Stimulated activated CD4-positive, alpha-beta T cell treated with anti-CD3 and anti-CD28 coated beads, Interleukin-15, amount 100 ng/mL, for 48 hours (primary cell): ENCODE results near the gene LTA4H.
"Not testable (repeated sequence)": the region's sequence is repeated elsewhere in the genome, so short reads cannot be mapped to it uniquely, and the experiment has no call there.

Experiments
- DNase-seq, 2 donors: peaks; one replicate each; pipeline ENCODE4 v3.0.0-alpha.2; 2020; ENCODE audit warnings: low read depth in 2 of 2

LTA4H gene

DNA sequence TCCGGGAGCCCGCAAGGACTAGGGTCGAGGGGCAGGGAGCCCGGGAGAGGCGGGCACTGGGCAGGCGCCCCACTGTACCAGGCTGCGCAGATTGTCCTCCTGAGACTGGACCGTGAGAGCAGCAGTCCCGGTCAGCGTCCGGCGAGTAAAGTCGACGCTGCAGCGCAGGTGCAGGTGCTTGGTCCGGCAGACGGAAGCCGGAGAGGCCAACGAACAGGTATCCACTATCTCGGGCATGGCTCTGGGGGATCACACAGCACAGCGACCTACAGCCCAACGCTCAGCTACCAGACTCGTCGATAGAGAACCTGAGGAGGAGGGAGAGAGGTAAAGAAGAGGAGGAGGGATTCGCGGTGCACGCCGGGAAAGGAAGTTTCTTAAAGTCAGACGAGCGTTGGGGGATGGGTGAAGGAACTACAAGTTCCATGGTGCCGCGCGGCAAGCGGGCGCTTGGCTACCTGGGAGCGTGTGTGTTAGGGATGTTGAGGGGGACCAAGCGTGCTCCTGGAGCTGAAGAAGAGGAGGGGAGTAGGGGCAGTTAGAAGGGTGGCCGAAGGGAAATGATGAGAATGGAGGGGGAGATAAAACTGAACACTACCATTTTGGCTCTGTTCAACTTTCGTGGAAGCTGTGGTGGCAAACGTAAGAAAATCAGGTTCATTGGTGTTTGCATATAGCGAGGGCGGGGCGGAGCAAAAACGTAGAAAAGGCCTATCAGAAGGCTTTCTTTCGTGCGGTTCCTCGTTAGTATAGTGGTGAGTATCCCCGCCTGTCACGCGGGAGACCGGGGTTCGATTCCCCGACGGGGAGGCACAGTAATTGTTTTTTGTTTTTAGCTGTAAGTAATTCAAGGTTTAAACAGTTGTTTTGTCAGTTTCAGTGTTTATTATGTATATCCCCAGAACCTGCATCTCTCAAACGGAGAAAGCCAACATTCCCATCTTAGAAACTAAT lies at the start of gene LTA4H:
LTA4H (minus strand) TSS at position 305 of the 954 bp plus-strand sequence; CDS start at position 237, 68 bp downstream.
- peak; percentile 96 for DNase-seq

- no peak for DNase-seq
These were observed 49.2 kb upstream of the LTA4H start for GRCh38 chr12:96084624-96085023.

- DNase-seq, result no peak
These were observed 47.8 kb upstream of the LTA4H start for GRCh38 chr12:96083020-96083719.

DNA sequence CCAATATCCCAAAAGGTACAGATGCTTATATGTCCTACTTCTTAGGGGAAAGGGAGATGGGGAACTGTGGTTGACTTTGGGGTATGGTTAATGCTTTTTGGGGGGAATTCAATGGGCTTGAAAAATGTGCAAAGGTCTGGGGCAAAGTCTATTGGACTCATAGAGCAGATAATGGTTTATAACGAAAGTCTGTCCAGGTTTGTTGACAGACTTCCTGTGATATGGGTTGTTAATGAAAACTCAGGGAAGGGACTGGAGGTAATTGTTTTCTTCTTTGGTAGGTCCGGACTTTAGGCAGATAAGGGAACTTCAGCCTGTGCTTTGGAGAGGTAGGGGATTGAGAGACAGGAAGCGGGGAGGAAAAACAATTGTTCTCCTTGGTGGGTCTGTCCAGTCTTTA lies 46.2 kb upstream of the LTA4H start:
- no peak for DNase-seq

DNA sequence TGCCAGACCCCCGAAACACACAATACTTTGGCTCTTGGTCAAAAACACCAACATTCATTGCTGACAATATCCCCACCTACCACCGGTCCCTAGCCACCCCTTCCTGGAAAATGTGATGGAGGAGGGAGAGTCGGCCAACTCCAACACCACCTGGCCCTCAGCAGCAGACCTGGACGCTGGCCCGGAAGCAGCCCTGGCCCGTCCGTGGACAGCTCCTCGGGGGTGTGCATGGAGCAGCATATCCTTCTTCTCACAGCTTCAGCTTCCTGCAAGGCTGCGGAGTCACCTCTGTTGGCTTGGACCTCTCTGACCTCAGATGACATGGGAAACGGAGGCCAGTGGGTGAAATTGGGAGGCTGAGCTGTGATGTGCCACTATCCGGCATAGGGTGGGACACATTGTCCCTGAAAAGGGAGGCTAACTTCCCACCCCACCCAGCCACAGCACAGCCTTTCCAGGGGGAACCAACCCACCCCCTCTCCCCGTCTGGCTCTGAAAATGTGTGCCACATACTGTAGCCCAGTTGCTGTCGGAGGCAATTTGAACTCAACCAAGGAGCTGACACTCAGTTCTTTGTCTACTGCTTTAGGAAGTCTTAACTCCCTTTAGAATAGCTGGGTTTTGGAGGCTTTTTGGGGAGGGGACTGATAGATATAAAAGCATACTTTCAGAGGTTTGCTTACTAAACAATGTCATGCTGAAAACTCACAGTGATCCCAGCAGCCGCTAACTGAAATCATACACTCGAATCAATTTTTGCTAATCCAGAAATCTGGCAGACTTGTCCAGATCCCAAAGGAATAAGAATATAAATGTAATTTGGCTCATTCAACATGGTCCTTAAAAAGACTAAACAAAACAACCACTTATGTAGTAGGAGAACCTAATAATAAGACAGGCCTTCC lies 43.1 kb upstream of the LTA4H start:
- DNase-seq, result no peak

DNA sequence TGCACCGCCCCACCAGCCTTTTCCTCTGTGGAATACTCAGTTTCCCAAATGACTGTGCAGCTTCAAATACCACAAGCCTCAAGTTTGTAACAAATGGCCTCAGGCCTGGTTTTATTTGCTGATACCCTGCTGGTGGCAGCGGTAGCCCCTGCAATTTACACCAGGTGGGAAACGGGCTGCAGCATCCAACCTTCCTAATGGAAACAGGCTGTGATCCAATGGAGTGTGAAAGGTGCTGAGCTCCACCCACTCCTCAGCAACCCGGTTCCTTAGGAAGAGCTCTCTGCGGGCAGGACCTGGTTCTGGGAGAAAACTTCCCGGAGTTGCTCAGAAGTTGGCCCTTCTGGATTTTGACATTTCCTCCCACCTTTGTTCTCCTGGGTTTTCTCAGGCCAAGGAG lies 41.7 kb upstream of the LTA4H start:
- DNase-seq, result no peak

DNA sequence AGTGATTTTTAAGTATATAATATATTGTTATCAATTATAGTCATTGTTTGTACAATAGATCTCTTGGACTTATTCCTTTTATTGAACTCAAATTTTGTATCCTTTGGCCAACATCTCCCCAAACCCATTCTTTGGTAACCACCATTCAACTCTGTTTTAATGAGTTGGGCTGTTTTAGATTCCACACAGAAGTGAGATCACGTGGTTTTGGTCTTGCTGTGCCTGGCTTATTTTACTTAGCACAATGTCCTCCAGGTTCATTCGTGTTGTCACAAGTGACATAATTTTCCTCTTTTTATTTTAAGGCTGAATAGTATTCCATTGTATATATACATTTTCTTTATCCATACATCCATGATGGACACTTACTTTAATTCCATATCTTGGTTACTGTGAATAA lies 40.2 kb upstream of the LTA4H start:
- DNase-seq, result no peak

GRCh38 chr12:96073346-96074330 lies 38.3 kb upstream of the LTA4H start:
- no peak for DNase-seq

GRCh38 chr12:96070670-96071279 lies 35.4 kb upstream of the LTA4H start:
- no peak for DNase-seq

DNA sequence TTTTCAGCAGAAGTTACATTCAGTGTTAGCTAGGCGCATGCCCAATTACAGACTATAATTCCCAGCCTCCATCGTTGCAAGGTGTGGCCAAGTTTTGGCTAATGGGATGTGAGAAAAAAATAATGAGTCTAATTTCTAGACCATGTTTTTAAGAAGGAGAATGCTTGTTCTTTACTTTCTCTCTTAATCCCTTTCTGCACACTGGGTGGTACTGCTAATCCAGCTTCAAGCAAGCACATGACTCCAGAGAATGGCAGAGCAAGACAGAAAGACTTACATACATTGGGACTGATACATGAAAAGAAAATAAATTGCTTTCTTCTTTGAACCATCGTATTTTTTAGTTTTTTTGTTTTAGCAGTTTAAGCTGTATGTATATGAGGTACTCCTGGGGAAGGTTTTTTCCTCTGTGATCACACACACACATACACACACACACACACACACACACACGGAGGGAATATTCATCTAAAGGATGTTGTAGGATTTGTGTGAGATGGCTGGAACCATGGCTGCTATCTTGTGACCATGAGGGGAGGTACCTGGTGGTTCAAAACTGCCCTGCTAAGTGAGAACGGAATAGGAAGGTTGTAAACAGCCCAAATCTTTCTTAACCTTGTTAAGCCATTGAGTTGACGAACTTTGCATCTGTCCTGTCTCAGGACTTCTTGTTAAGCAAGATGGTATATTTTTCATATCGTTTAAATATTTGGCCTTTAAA lies 34.3 kb upstream of the LTA4H start:
- DNase-seq, result no peak

DNA sequence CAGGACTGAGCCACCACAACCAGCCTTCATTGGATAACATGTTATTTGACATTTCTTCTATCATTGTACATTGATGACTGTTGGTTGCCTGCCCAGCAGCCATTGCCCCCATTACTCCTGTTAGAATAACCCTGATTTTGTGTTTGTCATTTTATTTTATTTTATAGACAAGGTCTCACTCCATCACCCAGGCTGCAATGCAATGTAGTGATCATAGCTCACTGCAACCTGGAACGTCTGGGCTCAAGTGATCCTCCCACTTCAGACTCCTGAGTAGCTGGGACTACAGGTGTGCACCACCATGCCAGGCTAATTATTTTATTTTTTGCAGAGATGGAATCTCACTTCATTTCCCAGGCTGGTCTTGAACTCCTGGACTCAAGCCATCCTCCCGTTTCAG lies 33.2 kb upstream of the LTA4H start:
- no peak for DNase-seq

- no peak for DNase-seq
These were observed 32.7 kb upstream of the LTA4H start for GRCh38 chr12:96068111-96068510.

- not testable (repeated sequence) for DNase-seq
These were observed 30.4 kb upstream of the LTA4H start for GRCh38 chr12:96065776-96066175.

GRCh38 chr12:96064966-96065365 lies 29.6 kb upstream of the LTA4H start:
- no peak for DNase-seq

- no peak for DNase-seq
These were observed 28.9 kb upstream of the LTA4H start for GRCh38 chr12:96064271-96064670.

- no peak for DNase-seq
These were observed 27.7 kb upstream of the LTA4H start for GRCh38 chr12:96063046-96063445.

DNA sequence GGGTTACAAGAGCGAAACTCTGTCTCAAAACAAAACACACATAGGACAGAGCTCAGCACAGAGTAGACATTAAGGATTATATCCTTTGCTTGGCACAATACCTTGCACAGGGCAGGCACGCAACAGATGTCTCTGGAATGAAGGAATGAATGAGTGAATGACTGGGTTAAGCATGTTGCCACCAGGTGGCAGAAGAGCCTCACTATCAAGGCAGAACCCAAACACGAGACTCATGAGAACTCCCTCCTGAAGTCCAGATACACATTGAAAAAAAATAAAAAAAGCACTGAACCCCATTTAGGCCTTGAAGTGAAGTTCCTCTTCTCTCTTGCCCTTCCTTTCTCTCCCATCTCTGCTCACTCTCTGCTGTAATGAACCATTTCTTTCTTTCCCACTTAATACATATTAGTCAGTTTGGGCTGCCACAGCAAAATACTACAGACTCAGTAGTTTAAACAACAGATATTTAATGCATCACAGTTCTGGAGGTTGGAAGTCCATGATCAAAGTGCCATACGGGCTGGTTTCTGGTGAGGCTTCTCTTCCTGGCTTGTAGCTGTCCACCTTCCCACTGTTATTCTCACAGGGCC lies 26.6 kb upstream of the LTA4H start:
- peak; percentile 43 to 67 for DNase-seq

GRCh38 chr12:96061323-96061722 lies 25.9 kb upstream of the LTA4H start:
- DNase-seq, result no peak

DNA sequence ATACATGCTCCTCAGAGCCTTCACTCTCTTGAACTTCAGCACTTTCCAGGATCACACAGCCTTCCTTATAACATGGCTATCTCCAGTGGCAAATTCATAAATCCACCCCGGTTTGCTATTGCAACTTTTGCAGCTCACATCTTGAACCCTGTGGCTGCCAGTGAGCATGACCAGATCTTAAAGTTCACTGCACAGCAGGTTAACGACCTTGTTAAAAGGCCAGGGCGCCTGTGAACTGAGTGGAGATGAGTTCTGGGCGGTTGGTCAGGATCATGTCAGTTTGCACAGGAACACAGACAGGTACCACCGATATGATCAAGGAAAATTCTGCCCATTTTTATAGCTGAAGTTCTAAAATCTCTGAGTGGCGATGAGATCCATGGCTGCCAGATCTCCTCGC lies 24.7 kb upstream of the LTA4H start:
- DNase-seq, result no peak
